SHP77 treated with DMSO at 0.1 percent for 48 hours (cell line): ENCODE data around the gene PROSER2.

Experiments used
- DNase-seq: peaks from one replicate; lab custom pipeline; 2025; lab: John Stamatoyannopoulos, UW

The PROSER2 gene

GRCh38 chr10:11908536-11908935 lies 85.4 kb downstream of the PROSER2 start:
- no peak for DNase-seq

- DNase-seq: no peak
Observed at GRCh38 chr10:11908991-11909390, 85.8 kb downstream of the PROSER2 start.

GRCh38 chr10:11909618-11910017 lies 86.5 kb downstream of the PROSER2 start:
- no peak for DNase-seq

GRCh38 chr10:11910102-11910501 lies 86.9 kb downstream of the PROSER2 start:
- no peak for DNase-seq

GRCh38 chr10:11913079-11913641 lies 90.0 kb downstream of the PROSER2 start:
- DNase-seq: no peak

- no peak for DNase-seq
Observed at GRCh38 chr10:11918384-11918783, 95.2 kb downstream of the PROSER2 start.

- DNase-seq: no peak
Observed at GRCh38 chr10:11919271-11919670, 96.1 kb downstream of the PROSER2 start.
